ENCODE data around the gene OSBPL5. TPM values are rescaled to one million over a fixed set of nuclear protein-coding genes. Genes with fewer than 3 reads are reported as not detected.
A peak's percentile ranks its signal among the peaks of the same experiment; 100 is the strongest.
"Not testable (repeated sequence)": the region's sequence is repeated elsewhere in the genome, so short reads cannot be mapped to it uniquely, and the experiment has no call there.

Gene OSBPL5
- total RNA-seq, 1 experiment from 2014 or later = 16.1 TPM

DNA sequence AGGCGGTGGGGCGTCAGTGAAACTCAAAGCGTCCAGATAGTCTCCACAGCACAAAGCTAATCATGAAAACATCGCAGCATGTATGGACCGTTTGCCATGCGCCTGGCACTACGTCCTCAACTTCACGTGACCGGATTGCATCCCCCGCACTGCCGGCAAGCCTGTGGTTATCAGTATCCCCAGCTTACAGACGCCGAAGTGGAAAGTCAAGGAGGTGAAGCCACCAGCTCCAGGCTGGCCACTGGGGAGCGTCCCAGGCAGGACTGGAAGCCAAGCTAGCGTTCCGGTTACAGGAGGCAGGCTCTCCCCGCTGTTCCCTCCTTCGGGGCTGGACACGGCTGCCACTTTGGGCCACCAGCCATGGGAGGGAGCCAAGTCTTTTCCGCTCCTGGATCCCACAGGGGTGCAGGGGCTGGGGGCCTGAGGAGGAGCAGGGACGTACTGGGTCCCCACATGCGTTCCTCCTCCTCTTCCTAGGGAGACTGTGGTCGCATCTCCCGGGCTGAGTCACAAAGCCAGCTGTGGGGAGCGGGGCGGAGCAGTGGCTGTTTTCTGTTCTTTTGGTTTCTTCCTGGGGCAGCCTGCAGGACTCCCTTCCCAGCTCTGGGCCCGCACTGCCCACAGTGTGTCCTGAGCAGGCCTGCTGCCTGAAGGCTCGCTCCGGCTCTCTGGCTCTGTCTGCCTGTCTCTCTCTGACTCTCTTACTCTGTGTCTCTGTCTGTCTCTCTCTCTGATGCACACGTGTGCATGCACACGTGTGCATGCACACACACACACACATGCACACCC lies 4.3 kb upstream of the OSBPL5 start:
- H3K79me1 ChIP-seq (ENCODE audit: insufficient read depth, low read depth, low read length, poor library complexity, severe bottlenecking) = no peaks in the 10 kb centered on the region
- H3K4me2 ChIP-seq (ENCODE audit: insufficient read depth, insufficient read length, low read length) = peak overlapping the region; percentile 16
- Mint-ChIP-seq H3K27ac (no peak overlapping the region; a peak in 1 of 7 replicates), H3K9me3 (no peaks in the 10 kb centered on the region), H3K4me3 (no peak overlapping the region; a peak in 1 of 5 replicates), H3K27me3 (ENCODE audit: low read depth) (peaks cover 65% of the 10 kb centered on the region), H3K36me3 (ENCODE audit: insufficient read depth in 1 of 3, low read depth in 3 of 3) (no peaks in the 10 kb centered on the region), H3K4me1 (peaks cover 14 to 17% of the 10 kb centered on the region in 2 experiments)
- no peak overlapping the region for H4K91ac ChIP-seq (ENCODE audit: insufficient read length, low read depth, low read length)
- H3K56ac ChIP-seq (ENCODE audit: insufficient read length, low read depth, low read length) = no peak overlapping the region
- no peak overlapping the region for H4K8ac ChIP-seq (replicated peaks; ENCODE audit: insufficient read length, low read depth, low read length)
- no peak overlapping the region for H2AFZ ChIP-seq (ENCODE audit: low read length)
- no peaks in the 10 kb centered on the region; the same call in 1 of the 2 replicates for H3K4me1 ChIP-seq (ENCODE audit: insufficient read depth, low read length)
- no peak overlapping the region for H3K27ac ChIP-seq (ENCODE audit: insufficient read length, low read depth, low read length)
- peaks cover 7% of the 10 kb centered on the region; the same call in 1 of the 2 replicates for H3K27me3 ChIP-seq (ENCODE audit: insufficient read depth, low read length)
- H2BK12ac ChIP-seq (ENCODE audit: insufficient read length, low read depth, low read length) = no peak overlapping the region
- no peak overlapping the region for H2BK5ac ChIP-seq (ENCODE audit: insufficient read length, low read length)
- no peak overlapping the region for H4K5ac ChIP-seq (ENCODE audit: insufficient read length, low read depth, low read length)
- H3K79me2 ChIP-seq (ENCODE audit: insufficient read depth, low read length) = no peaks in the 10 kb centered on the region
- H2BK15ac ChIP-seq (ENCODE audit: low read depth, low read length) = no peak overlapping the region
- no peak overlapping the region for H2BK120ac ChIP-seq (ENCODE audit: low read depth, low read length, poor library complexity, severe bottlenecking)
- no peaks in the 10 kb centered on the region for H3K9me3 ChIP-seq (ENCODE audit: control insufficient read depth, low read depth, low read length)
- no peak overlapping the region for H3K4ac ChIP-seq (ENCODE audit: low read depth, low read length)
- peak overlapping the region; percentile 67 for H3K14ac ChIP-seq (ENCODE audit: insufficient read depth, low read length)
- no peak overlapping the region for H2AK5ac ChIP-seq (ENCODE audit: insufficient read length, low read length)
- no CpG with 5 or more reads among the region's 31 CpGs for WGBS (ENCODE audit: extremely low coverage, insufficient read length, low lambda C conversion rate)
- H2BK20ac ChIP-seq (ENCODE audit: low read depth, low read length, poor library complexity, severe bottlenecking) = no peak overlapping the region
- H3T11ph ChIP-seq (ENCODE audit: low read length) = no peak overlapping the region
- no peaks in the 10 kb centered on the region for H4K20me1 ChIP-seq (ENCODE audit: control insufficient read depth, insufficient read depth, insufficient read length)
- H3K23me2 ChIP-seq (ENCODE audit: insufficient read length, low read depth, low read length, poor library complexity, severe bottlenecking) = peaks cover 2% of the 10 kb centered on the region
- peak; percentile 73 for DNase-seq
- TF ChIP-seq, protein P1, sequence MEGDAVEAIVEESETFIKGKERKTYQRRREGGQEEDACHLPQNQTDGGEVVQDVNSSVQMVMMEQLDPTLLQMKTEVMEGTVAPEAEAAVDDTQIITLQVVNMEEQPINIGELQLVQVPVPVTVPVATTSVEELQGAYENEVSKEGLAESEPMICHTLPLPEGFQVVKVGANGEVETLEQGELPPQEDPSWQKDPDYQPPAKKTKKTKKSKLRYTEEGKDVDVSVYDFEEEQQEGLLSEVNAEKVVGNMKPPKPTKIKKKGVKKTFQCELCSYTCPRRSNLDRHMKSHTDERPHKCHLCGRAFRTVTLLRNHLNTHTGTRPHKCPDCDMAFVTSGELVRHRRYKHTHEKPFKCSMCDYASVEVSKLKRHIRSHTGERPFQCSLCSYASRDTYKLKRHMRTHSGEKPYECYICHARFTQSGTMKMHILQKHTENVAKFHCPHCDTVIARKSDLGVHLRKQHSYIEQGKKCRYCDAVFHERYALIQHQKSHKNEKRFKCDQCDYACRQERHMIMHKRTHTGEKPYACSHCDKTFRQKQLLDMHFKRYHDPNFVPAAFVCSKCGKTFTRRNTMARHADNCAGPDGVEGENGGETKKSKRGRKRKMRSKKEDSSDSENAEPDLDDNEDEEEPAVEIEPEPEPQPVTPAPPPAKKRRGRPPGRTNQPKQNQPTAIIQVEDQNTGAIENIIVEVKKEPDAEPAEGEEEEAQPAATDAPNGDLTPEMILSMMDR (conservative IDR thresholded peaks at IDR 0.05) = peak; percentile 24; the same call in 2 of the 3 replicates
- H3K23ac ChIP-seq (ENCODE audit: insufficient read length, low read depth, low read length) = no peak overlapping the region
- H3K18ac ChIP-seq (ENCODE audit: insufficient read length, low read depth, low read length) = no peak overlapping the region
- H3K9ac ChIP-seq (ENCODE audit: extremely low read depth, insufficient read length, low read length) = no peak overlapping the region

DNA sequence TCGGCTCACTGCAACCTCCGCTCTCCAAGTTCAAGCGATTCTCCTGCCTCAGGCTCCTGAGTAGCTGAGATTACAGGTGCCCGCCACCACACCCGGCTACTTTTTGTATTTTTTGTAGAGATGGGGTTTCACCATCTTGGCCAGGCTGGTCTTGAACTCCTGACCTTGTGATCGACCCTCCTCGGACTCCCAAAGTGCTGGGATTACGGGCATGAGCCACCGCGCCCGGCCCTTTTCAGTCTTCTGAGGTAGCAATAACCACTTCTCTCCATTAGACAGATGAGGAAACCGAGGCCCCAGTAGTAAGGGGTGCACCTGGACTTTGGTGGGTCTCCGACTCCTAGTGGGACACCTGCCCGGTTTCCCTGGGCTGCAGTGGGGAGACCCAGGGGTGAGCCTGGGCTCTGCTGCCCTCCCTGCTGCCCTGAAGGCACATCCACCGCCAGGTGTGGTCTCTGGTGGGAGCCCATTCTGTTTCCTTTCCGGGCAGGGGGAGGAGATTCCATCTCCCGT lies 3.7 kb upstream of the OSBPL5 start:
- H3K79me2 ChIP-seq (ENCODE audit: insufficient read depth, low read length); H3K36me3 Mint-ChIP-seq (ENCODE audit: insufficient read depth in 1 of 3, low read depth in 3 of 3); H3K27ac ChIP-seq (ENCODE audit: insufficient read length, low read depth, low read length); H4K8ac ChIP-seq (replicated peaks; ENCODE audit: insufficient read length, low read depth, low read length); H2AK5ac ChIP-seq (ENCODE audit: insufficient read length, low read length); H4K20me1 ChIP-seq (ENCODE audit: control insufficient read depth, insufficient read depth, insufficient read length); H3K56ac ChIP-seq (ENCODE audit: insufficient read length, low read depth, low read length); H2BK15ac ChIP-seq (ENCODE audit: low read depth, low read length); H3K23ac ChIP-seq (ENCODE audit: insufficient read length, low read depth, low read length); H2BK12ac ChIP-seq (ENCODE audit: insufficient read length, low read depth, low read length); H3K9me3 ChIP-seq (ENCODE audit: control insufficient read depth, low read depth, low read length); H3T11ph ChIP-seq (ENCODE audit: low read length); H3K4me1 ChIP-seq (ENCODE audit: insufficient read depth, low read length); H3K14ac ChIP-seq (ENCODE audit: insufficient read depth, low read length); H3K18ac ChIP-seq (ENCODE audit: insufficient read length, low read depth, low read length); H2BK20ac ChIP-seq (ENCODE audit: low read depth, low read length, poor library complexity, severe bottlenecking); H3K9ac ChIP-seq (ENCODE audit: extremely low read depth, insufficient read length, low read length); H2AFZ ChIP-seq (ENCODE audit: low read length); H3K79me1 ChIP-seq (ENCODE audit: insufficient read depth, low read depth, low read length, poor library complexity, severe bottlenecking); H3K27ac Mint-ChIP-seq; H3K9me3 Mint-ChIP-seq; H4K5ac ChIP-seq (ENCODE audit: insufficient read length, low read depth, low read length); H3K27me3 ChIP-seq (ENCODE audit: insufficient read depth, low read length); H2BK120ac ChIP-seq (ENCODE audit: low read depth, low read length, poor library complexity, severe bottlenecking); H4K91ac ChIP-seq (ENCODE audit: insufficient read length, low read depth, low read length); H3K4ac ChIP-seq (ENCODE audit: low read depth, low read length); DNase-seq; H3K4me3 Mint-ChIP-seq; H2BK5ac ChIP-seq (ENCODE audit: insufficient read length, low read length); H3K23me2 ChIP-seq (ENCODE audit: insufficient read length, low read depth, low read length, poor library complexity, severe bottlenecking): not testable (repeated sequence)
- WGBS (ENCODE audit: extremely low coverage, insufficient read length, low lambda C conversion rate) = no CpG with 5 or more reads among the region's 17 CpGs
- H3K4me1 Mint-ChIP-seq = peaks cover 16 to 21% of the 10 kb centered on the region in 2 experiments
- peak overlapping the region; percentile 16 for H3K4me2 ChIP-seq (ENCODE audit: insufficient read depth, insufficient read length, low read length)
- peaks cover 68% of the 10 kb centered on the region for H3K27me3 Mint-ChIP-seq (ENCODE audit: low read depth)
